CD4-positive, alpha-beta T cell treated with Interleukin-12 subunit alpha and Interleukin-12 subunit beta, for 1 hour (primary cell): Measurements from ENCODE around the gene STOX1.
"Not testable (repeated sequence)": the region's sequence is repeated elsewhere in the genome, so short reads cannot be mapped to it uniquely, and the experiment has no call there.

Experiments
- DNase-seq: peaks from one replicate; pipeline ENCODE4 v3.0.0-alpha.2; 2020

STOX1 gene

GRCh38 chr10:68895041-68895440 is 67.7 kb downstream of the STOX1 start:
- DNase-seq = no peak

DNA sequence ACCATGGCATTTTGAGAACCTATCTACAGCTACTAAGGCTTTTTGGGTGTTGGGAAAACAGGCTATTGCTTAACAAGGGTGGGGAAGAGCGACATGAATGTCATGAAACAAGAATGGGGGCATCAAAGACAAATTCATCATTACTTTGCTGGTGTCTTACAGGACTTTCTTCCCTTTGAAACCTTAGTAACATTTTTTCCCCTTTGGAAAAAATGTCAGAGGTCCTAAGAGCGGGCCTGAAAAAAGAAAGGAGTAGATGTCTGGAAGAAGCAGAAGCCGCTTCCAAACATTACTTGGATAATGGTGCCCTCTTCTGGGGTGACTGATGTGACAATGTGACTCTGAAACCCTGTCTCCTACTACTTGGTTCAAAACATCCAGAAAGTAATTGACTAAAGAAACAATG is 70.0 kb downstream of the STOX1 start:
- DNase-seq = peak; percentile 58

DNA sequence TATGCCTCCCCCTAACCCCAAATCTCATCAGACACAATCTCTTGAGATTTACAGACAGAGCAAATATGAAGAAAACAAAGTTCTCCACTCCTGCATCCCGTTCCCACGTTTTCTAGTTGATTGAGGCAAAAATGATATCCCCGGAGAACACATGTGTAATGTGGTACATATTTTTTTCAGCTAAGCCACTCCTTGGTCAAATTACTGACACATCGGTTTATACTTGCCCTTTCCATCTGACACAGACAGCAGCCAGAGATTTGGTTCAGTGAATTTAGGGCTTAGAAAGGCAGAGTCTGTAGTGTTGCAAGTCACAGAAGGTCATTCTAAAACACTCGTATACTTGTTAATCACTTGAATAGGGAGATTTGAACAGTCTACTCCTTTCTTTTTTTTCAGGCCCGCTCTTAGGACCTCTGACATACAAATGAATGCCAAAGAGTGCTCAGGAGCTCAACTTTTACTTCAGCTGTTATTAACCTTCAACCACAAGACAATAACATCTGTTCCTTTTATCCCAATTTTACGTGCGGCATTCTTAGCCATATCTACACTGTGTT is 71.9 kb downstream of the STOX1 start:
- no peak for DNase-seq

DNA sequence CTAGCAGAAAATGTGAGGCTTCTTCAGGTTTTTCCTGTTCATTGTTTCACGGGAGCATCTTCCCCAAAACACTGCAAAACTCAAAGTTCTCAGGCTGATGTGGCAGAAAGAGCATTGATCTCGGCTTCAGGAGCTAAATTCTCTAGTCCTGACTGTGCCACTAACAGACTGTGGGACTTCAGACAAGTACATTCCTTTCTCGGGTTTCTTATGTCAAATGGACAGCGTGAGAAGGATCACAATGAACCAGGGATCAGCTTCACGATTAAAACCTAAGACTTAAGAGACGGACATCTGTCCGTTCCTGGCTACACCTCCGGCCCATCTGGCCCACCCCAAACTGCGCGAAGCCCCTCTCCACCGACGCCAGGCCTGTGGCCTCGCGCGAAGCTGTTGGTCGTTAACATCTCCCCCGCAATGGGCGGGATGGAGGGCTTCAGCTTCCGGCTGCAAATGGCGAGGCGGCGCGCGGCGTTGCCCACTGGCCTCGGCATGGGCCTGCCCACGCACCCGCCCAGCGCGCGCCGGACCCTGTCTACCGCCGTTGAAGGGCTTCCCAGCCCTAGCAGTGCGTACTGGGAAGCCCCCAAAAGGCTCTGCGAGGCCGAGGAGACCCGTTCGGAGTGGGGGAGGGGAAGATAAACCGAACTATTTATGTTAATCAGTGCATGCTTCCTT is 73.2 kb downstream of the STOX1 start:
- DNase-seq = no peak

GRCh38 chr10:68901105-68901927 is 74.0 kb downstream of the STOX1 start, which contains the start of gene DDX50:
DDX50 (plus strand) TSS chr10:68901315; CDS start chr10:68901385, 70 bp downstream.
- peak; percentile 97 for DNase-seq

- DNase-seq = no peak
Measured at GRCh38 chr10:68902382-68902781, 75.1 kb downstream of the STOX1 start.

GRCh38 chr10:68924593-68924992 is 97.3 kb downstream of the STOX1 start:
- no peak for DNase-seq

GRCh38 chr10:68925489-68925888 is 98.2 kb downstream of the STOX1 start:
- no peak for DNase-seq

GRCh38 chr10:68929157-68929556 is 101.8 kb downstream of the STOX1 start:
- DNase-seq = not testable (repeated sequence)

DNA sequence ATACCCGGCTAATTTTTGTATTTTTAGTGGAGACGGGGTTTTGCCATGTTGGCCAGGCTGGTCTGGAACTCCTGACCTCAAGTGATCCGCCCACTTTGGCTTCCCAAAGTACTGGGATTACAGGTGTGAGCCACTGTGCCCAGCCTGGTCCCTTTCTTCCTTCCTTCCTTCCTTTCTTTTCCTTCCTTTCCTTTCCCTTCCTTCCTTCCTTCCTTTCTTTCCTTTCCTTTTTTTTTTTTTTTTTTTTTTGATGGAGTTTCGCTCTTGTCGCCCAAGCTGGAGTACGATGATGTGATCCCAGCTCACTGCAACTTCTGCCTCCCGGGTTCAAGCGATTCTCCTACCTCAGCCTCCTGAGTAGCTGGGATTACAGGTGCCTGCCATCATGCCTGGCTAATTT is 102.6 kb downstream of the STOX1 start:
- DNase-seq = not testable (repeated sequence)

GRCh38 chr10:68932860-68933259 is 105.5 kb downstream of the STOX1 start:
- DNase-seq = not testable (repeated sequence)

DNA sequence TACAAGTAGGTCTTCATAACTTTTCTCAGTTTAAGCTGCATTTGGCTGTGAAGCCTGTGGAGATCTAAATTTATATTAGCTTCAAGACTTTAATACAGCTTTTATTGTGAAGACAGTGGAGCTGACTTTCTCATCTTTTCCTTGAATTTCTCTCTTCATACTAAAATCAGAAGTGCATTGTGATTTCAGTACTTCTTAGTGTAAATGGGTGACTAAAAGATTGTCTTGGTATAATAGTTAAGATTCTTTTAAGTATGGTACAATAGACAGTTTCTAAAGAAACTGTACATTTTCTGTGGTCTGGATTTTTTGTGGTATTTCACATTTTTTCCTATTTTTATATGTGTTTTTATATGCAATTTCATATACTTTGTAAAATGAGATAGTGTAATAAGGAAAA is 107.7 kb downstream of the STOX1 start:
- DNase-seq = no peak

GRCh38 chr10:68938117-68938516 is 110.8 kb downstream of the STOX1 start:
- no peak for DNase-seq

GRCh38 chr10:68938884-68939283 is 111.6 kb downstream of the STOX1 start:
- no peak for DNase-seq

GRCh38 chr10:68940917-68941316 is 113.6 kb downstream of the STOX1 start:
- not testable (repeated sequence) for DNase-seq
